ENCODE data around the gene GNAZ.
"Not testable (repeated sequence)": the region's sequence is repeated elsewhere in the genome, so short reads cannot be mapped to it uniquely, and the experiment has no call there.

GNAZ gene

DNA sequence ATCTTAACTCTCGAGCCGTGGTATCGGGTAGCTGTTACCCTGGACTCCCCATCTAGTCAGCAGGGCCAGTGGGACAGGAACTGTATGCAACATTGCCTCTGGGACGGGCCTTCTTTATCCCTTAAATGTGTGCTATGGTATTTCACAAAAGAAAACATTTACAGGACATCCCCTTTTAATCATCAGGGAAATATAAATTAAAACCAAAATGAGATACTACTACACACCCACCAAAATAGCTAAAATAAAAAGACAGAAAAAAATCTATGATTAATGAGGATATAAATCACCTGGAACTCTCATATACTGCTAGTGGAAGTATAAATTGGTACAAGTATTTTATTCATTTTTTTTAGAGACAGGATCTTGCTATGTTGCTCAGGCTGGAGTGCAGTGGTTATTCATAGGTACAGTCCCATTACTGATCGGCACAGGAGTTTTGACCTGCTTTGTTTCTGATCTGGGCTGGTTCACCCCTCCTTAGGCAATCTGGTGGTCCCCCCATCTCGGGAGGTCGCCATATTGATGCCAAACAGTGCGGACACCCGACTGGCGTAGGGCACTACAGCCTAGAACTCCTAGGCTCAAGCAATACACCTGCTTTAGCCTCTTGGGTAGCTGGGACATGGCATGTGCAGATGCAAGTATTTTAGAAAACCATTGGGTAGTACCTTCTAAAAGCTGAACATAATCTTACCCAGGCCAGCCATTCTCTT is 62.2 kb downstream of the GNAZ start:
- no peak for DNase-seq (ENCODE audit: low read depth in 2 of 2)

DNA sequence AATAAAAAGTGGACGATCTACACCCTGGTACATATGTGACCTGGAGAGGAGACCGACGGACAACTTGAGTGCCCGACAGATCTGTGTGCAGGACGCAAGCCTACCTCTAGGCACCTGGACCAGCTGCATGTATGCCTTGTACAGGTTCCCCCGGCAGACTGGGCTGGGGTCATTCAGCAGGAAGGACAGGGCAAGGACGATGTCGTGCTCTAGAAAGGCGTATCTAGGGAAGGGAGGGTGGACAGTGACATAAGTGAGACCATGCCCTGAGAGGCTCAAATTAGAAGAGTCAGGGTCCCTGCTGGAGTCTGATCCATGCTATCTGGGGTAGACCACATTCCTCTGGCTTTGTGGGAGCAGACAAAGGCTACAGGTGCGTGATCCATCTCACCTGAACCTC is 63.6 kb downstream of the GNAZ start:
- DNase-seq (ENCODE audit: low read depth in 2 of 2), result no peak

DNA sequence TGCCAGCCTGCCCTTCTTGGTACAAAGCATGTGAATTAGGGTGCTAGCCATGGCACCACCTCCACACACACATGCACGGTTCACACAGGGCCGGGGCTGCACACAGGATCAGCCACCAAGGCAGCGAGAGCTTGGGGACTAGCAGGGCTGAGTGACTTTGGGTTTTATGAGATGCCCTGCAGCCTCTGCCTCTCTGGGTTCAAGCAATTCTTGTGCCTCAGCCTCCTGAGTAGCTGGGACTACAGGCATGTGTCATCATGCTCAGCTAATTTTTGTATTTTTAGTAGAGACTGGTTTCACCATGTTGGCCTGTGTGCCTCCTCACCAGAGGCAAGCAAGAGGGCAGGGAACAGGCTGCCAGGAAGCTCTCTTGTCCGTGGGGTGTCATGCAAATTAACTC is 66.7 kb downstream of the GNAZ start:
- not testable (repeated sequence) for DNase-seq (ENCODE audit: low read depth in 2 of 2)

DNA sequence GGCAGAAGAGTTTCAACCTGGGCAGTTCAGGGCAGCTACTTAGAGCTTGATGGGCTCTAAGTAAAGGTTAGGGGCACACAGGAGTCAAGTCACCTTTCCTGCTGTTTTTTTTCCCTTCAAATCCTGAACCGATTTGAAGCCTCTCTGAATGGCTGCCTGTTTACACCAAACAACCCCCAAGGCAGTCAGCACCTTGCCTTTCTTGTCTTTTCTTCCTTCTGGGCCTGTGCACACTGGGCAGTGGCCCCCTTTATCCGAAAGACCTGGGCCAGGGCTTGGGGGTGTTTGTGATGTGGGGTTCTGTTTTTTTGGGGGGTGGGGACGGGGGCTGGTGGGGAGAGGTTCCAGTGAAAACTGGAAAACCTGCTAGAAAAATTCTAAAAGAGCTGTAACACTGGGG is 67.1 kb downstream of the GNAZ start:
- no peak for DNase-seq (ENCODE audit: low read depth in 2 of 2)

DNA sequence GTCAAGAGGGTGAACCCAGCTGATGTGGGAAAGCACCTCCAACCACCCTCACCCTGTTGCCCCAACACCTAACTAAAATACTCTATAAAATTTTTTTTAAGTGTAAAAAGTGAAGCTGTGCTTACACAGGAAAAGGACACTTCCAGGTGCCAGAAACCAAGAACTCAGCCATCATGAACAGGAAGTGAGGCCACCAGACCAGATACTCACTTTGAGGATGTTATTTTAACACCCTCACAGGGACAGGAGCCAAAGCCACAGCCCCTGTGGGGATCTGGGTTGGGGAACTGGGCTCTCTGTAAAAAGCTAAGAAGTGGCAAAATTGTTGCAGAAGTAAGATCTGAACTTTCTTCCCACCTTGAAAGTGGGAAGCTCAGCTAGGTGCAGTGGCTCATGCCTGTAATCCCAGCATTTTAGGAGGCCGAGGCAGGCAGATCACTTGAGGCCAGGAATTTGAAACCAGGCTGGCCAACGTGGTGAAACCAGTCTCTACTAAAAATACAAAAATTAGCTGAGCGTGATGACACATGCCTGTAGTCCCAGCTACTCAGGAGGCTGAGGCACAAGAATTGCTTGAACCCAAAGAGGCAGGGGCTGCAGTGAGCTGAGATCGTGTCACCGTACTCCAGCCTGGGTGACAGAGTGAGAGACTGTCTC is 67.7 kb downstream of the GNAZ start:
- peak; percentile 17 to 23 for DNase-seq (ENCODE audit: low read depth in 2 of 2)

DNA sequence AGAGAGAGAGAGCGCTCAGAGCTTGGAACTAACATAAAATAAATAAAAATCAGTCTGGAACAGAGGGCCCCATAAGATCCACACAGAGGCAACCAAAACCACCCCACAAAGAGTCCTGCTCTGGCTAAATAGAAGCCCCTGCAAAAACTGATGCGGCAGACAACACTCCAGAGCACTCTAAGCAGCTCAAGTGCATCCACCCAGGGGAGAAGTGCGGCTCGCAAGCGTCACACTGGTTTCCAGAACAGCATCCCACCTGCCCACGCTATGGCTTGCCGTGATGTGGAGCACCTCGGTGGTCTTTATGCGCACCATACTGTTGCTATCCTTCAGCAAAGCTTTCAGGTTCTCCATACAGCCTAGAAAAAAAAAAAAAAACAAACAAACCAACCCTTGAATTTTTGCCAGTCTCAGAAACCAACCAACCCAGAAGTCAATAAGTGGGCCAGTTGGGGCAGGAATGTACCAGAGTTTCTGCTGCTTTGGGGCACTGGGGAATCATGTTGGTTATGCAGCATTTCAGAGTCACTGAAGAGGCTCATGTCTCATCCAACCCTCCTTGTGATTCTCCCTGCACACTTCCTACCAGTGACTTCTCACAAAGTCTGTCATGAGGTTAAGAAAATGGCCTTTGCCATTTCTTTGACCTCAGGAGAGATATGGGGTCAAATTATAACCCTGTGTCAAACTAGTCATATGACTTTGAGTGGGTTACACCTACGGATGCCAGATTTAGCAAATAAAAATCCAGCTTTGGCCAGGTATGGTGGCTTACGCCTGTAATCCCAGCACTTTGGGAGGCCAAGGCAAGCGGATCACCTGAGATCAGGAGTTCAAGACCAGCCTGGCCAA is 68.5 kb downstream of the GNAZ start:
- no peak for DNase-seq (ENCODE audit: low read depth in 2 of 2)

DNA sequence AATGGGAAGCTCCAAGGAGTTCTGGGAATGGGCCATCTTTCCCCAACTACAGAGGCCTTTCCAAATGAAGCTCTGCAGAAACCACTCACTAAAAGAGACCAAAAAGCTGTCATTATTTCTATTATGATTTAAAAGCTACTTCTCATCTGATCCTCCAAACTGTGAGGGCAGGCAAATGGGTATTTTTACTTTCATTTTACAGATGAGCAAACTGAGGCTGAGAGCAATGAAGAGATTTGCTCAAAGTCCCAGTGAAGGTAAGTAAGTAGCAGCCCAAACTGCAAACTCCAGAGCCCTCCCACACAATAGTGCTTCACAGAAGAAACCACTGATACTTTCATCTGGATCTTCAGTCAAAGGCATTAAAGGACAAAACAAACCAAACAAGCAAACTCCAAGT is 70.1 kb downstream of the GNAZ start:
- no peak for DNase-seq (ENCODE audit: low read depth in 2 of 2)

DNA sequence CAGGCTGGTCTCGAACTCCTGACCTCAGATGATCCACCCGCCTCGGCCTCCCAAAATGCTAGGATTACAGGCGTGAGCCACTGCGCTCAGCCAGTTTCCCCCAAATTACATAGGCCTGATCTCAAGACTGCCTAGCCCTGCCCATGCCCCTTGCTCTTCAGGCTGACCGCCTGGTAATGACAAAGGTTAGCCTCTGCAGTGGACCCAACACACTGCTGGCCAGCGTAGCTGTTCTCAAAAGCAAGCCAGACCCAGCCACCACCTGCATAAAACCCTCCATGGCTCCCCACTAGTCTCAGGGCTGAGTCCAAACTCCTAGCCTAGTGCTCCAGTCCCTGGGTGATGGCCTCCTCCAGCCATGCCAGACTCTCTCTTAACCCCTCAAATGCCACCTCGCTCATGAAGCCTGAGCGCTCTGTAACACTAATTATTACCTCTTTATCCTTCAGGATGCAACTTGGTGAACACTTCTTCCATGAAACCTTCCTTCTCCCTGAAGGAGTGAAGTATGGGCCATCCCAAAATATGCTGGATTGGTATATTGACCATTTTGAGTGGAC is 72.3 kb downstream of the GNAZ start:
- DNase-seq (ENCODE audit: low read depth in 2 of 2), result no peak

DNA sequence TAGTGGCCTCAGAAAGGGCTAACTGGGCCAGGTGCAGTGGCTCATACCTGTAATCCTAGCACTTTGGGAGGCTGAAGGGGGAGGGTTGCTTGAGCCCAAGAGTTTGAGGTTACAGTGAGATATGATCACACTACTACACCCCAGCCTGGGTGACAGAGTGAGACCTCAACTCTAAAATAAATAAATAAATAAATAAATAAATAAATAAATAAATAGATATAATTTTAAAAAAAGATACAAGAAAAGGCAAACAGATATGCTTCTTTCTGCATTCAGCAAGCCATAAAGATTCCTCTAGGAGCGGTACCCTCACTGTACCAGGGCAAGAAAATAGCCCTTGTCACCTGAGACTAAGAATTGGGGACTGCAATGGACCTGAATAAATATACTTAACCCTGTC is 72.8 kb downstream of the GNAZ start:
- no peak for DNase-seq (ENCODE audit: low read depth in 2 of 2)

DNA sequence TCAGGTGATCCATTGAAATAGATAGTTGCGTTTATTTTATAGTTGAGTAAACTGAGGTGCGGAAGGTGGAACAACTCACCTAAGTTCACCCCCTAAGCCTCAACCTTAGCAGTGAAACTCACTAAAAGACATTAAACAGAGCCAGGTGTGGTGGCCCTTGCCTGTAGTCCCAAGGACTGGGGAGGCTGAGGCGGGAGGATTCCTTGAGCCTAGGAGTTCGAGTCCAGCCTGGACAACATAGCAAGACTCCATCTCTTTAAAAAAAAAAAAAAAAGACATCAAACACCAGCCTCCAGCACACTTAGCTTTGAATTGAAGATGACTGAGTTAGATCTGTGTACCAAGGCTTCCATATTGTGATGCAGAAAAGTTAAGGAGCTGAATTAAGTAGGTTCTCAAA is 74.1 kb downstream of the GNAZ start:
- no peak for DNase-seq (ENCODE audit: low read depth in 2 of 2)

DNA sequence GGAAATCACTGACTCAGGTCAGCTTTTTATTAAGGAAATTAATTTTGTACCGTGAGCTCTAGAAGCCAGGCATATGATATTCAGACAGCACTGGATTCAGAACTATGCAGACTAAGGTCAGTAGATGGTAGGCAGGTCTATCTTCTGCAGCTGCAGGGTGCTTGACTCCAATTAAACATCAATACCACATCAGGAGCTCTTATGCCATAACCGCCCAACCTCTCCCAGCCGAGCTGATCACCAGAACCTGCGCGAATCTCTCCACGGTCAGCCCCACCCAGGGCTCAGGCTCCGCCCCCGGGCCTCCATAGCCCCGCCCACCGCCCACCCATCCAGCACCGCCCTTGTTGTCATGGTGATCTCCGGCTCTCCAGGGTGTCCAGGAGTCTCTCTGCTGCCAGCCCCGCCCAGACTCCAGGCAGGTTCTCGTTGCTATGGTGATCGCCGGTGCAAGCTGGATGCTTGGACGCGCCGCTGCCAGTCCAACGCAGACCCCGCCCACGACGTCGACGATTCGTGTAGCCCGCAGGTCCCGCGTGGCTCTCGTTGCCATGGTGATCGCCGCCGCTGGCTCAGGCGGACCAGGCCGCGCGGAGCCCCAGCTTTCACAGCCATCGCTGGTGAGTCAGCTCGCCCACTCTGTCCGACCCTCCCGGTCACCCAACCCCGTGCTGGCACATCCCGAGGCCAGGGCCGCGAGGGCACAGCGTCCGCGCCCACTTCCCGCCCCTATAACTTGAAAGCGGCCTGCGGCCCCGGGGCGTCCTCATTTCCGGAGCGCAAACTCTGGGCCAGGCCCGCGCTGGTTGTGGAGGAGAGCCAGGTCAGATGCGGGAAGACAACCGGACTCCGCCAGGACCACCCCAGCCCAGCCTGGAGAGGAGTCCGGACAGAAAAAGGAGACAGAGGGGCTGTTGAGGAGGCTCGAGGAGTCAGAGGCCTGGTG is 74.9 kb downstream of the GNAZ start, which contains the start of gene RAB36:
TSS of gene RAB36 (plus strand) at position 546 of the 946 bp plus-strand sequence. CDS start 1,140 bp downstream, outside the sequence.
- DNase-seq (ENCODE audit: low read depth in 2 of 2), result peak; percentile 51 to 70

DNA sequence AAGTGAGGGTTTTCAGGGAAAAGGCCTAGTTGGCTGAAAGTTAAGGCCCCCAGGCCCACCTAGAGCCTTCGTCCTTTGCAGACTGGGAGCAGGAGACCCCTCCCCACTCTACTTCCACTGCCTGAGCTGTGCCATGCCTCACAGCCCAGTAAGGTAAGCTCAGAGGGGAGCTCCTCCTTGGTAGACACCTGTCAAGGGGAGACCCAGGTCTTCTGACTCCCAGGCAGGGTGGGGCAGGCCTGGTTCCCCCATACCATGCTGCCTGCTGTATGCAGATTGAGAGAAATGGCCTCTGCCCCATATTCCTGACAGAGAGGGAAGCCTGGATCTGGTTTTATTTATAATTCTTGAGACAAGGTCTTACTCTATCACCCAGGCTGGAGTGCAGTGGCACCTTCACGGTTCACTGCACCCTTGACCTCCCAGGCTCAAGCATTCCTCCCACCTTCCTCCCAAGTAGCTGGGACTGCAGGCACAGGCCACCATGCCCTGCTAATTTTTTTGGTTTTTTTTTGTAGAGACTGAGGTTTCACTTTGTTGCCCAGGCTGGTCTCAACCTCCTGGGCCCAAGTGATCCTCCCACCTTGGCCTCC is 75.7 kb downstream of the GNAZ start:
- DNase-seq (ENCODE audit: low read depth in 2 of 2), result no peak

DNA sequence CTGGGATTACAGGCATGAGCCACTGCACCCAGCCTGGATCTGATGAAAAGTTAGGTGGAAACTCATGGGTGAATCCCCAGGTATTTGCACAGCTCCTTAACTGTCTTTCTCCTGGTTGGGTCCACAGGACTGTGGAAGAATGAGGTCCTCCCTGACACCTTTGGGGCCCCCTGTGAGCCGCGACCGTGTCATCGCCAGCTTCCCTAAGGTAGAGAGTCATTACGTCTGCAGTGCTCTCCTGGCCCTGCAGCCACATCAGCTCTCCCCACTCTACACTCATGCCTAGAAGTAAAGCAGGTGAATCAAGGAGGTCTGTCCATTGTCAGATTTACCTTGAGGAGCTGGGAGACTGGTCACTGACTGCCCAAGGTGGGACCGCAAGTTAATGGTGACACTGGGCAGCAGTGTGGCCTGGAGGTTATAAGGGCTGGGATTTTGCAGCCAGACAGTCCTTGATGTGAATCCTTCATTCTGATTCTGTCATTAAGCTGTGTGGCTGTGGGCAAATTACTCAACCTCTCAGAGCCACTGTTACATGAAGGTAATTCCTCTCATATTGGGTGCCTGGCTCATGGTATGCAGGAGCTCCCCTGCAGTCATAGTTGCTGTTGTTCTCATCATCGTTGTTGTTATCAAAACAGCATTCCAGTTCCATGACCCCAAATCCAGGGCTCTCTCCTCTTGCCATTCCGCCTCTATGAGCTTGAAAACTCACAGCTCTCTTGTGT is 76.3 kb downstream of the GNAZ start:
- no peak for DNase-seq (ENCODE audit: low read depth in 2 of 2)

DNA sequence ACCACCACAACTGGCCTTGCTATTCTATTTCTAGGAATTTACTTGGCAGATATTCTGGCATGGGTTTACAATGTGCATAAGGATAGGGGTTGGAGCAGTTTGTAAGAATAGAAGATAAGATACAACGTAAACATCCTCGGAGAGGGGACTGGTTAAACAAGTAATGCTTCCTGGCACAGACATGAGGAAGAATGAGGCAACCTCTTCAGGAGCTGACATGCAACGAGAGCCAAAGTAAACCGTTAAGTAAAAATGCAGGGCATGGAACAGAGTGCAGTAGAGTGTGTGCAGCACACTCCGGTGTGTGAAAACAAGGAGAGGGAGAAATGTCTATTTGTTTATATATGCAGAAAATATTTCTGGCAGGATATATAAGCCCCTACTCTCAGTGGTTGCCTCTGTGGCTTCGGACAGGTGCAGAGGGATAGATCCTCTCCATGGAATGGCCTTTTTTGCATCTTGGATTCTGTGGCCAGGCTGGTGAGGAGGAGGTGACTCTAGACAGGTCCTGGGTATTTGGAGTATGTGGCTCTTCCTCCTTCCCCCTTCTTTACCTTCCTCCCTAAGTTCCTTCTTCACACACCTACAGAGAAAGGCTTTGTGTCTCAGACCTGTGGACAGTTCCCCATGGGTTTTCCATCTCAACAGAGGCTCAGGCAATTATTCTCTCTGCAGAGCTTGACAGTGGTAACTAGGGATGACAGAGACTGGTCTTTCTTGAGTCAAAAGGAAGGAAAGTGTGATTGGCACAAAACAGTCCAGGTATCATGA is 77.5 kb downstream of the GNAZ start:
- DNase-seq (ENCODE audit: low read depth in 2 of 2), result no peak

DNA sequence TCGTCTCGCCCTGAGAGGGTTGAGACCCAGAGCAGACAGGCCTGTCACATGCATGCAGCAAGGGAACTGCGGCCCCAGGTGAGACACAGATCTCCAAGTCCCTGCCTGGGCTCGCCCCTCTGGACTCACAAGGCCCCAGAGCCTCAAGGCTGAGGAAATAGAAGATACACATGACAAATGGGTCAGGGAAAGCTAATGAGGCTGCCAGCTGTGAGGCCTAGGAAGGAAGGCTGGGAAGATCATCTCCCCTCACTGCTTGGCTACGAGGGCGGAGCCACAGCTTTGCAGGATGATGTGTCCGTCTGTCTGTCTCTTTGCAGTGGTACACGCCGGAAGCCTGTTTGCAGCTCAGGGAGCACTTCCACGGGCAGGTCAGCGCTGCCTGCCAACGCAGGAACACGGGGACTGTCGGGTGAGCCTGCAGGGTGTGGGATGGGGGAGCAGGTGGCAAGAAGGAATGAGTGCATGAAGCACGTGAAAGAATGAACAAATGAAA is 79.5 kb downstream of the GNAZ start:
- DNase-seq (ENCODE audit: low read depth in 2 of 2), result no peak

DNA sequence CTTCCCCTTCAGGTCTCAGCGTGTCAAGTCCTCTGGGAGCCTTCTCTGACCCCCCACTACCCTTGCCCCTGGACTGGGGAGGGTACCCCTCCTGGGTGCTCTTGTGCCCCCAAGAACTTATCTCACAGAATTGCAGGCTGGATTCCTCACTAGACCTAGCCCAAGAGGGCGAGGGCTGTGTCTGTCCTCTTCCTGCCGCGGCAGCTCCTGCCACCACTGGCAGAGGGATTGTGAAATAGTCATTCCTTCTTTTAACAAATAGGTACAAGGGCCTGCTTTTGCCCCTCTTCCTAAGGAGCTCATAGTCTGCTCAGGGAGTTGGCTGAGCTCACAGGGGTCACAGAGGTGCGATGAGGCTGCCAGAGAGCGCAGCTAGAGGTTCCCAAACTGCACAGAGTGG is 80.4 kb downstream of the GNAZ start:
- no peak for DNase-seq (ENCODE audit: low read depth in 2 of 2)

DNA sequence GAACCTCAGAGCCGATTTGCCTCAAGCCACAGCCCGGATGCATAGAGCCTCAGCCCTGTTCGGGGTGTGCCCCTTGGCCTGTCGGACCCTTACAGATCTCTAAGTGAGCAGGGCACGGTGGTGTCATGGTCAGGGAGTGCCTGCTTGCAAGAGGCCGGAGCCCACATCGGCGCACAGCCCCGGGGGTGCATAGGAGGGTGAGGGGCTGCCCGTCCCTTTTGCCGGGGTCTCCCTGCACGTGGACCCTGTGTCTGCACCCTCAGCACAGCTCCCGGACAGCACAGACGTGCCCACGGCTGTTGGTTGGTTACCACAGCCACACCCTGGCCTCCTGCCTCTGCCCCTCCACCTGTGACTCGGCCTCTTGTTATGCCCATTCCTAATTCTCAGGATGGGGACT is 81.5 kb downstream of the GNAZ start:
- DNase-seq (ENCODE audit: low read depth in 2 of 2), result no peak

DNA sequence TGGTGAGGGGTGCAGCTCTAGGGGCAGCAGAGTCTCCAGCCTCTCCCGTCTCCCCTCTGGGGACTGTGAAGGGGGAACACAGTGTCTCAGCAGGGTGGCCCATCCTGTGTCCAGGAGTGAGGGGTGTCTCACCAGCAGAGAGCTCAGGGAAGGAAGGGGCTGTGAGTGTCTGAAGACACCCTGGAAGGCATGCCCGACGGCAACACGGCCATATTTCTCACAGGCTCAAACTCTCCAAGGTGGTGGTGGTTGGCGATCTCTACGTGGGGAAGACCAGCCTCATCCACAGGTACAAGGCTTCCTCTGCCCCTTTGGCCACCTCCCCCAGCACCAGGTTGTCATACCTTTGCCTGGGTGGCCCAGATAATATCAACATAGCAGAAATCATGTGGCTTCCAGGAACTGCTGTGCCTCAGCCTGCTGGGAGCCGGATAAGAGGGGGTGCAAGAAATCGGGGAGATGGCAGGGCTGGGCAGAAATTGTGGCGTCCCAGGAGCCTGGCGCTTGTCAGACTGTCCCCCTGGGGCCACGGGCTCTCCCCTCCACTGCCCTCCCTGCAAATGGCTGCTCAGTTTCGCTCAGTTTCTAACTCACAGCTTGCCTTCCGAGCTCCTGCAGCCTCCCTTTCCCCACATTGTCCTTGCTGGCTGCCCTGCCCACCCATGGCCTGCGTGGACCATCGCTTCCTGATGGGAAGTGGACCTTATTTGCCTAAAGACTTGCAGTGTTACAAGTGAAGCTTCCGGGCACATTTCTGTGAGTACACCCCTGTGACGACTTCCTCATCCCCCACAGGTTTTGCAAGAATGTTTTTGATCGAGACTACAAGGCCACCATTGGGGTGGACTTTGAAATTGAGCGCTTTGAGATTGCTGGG is 82.2 kb downstream of the GNAZ start:
- no peak for DNase-seq (ENCODE audit: low read depth in 2 of 2)

Measured in activated CD8-positive, alpha-beta memory T cell treated with anti-CD3 and anti-CD28 coated beads for 4 hours (primary cell).